ENCODE data around the gene ST8SIA5. TPM values are rescaled to one million over a fixed set of nuclear protein-coding genes. Genes with fewer than 3 reads are reported as not detected.

ST8SIA5 gene
- total RNA-seq, 1 experiment from 2014 or later, result under 0.01 TPM

DNA sequence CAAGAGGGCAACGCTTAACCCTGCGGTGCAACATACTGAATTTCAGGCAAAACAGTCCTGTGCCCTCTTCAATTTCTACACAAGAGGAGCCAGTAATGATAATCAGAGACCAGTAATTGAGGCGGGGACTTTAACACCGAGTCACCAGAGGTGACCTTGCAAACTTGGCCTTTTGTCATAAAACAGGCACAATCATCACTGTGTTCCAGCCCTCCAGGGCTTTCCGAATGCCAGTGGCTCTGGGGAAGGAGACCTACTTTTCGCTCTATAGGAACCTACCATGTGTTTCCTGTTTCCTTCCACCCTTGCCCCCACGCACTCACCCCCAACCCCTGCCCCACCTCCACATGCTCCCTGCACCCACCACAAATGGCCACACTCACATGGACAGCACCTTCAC is 52.7 kb downstream of the ST8SIA5 start:
- no peak for DNase-seq
- no peaks in the 10 kb centered on the region for H3K27me3 ChIP-seq (ENCODE audit: low read length)
- H2AFZ ChIP-seq (ENCODE audit: low read length), result no peak overlapping the region
- peaks cover 20% of the 10 kb centered on the region for H3K4me1 ChIP-seq (ENCODE audit: low read length)
- no peak overlapping the region for H3K4me3 ChIP-seq (ENCODE audit: low read length)
- no peaks in the 10 kb centered on the region for H3K36me3 ChIP-seq (ENCODE audit: insufficient read depth, low read length)
- H3K9me2 ChIP-seq (replicated peaks; ENCODE audit: insufficient read depth, low read length), result no peaks in the 10 kb centered on the region
- no peaks in the 10 kb centered on the region for H3K9me3 ChIP-seq (ENCODE audit: low read length)
- no peak overlapping the region for H3K9ac ChIP-seq (ENCODE audit: low read length)
- H3K27ac ChIP-seq (ENCODE audit: low read length), result no peak overlapping the region
- no peak overlapping the region for H3K4me2 ChIP-seq (ENCODE audit: low read depth, low read length, poor library complexity, severe bottlenecking)
- no peaks in the 10 kb centered on the region for H4K20me1 ChIP-seq (ENCODE audit: insufficient read depth, low read depth, low read length)
- H3K79me2 ChIP-seq (ENCODE audit: low read length), result no peaks in the 10 kb centered on the region

DNA sequence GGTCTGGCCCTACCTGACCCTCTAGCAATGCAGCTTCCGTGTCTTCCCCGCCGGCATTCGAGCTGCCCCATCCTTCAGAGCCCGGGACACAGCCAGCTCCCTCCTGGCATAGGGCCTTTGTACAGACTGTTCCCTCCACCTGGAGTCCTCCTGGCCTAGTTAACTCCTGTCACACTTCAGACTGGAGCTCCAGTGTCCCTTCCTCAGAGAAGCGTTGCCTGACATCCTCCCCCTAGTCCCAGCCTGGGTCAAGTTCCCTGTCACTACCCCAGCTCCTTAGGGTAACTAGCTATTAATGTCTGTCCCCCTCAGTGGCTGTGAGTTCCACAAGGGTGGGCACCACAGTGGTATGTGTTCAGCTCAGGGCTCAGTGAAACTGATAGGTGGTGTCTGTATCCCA is 54.4 kb downstream of the ST8SIA5 start:
- Histone ChIP-seq H3K36me3 (ENCODE audit: insufficient read depth, low read length) (no peaks in the 10 kb centered on the region), H3K9ac (ENCODE audit: low read length) (no peak overlapping the region), H3K79me2 (ENCODE audit: low read length) (no peaks in the 10 kb centered on the region), H3K27ac (ENCODE audit: low read length) (no peak overlapping the region), H4K20me1 (ENCODE audit: insufficient read depth, low read depth, low read length) (no peaks in the 10 kb centered on the region), H3K27me3 (ENCODE audit: low read length) (no peaks in the 10 kb centered on the region), H3K4me2 (ENCODE audit: low read depth, low read length, poor library complexity, severe bottlenecking) (no peak overlapping the region), H3K9me2 (replicated peaks; ENCODE audit: insufficient read depth, low read length) (no peaks in the 10 kb centered on the region), H3K9me3 (ENCODE audit: low read length) (no peaks in the 10 kb centered on the region), H3K4me3 (ENCODE audit: low read length) (no peak overlapping the region), H2AFZ (ENCODE audit: low read length) (no peak overlapping the region), H3K4me1 (ENCODE audit: low read length) (peaks cover 14% of the 10 kb centered on the region)
- no peak for DNase-seq

DNA sequence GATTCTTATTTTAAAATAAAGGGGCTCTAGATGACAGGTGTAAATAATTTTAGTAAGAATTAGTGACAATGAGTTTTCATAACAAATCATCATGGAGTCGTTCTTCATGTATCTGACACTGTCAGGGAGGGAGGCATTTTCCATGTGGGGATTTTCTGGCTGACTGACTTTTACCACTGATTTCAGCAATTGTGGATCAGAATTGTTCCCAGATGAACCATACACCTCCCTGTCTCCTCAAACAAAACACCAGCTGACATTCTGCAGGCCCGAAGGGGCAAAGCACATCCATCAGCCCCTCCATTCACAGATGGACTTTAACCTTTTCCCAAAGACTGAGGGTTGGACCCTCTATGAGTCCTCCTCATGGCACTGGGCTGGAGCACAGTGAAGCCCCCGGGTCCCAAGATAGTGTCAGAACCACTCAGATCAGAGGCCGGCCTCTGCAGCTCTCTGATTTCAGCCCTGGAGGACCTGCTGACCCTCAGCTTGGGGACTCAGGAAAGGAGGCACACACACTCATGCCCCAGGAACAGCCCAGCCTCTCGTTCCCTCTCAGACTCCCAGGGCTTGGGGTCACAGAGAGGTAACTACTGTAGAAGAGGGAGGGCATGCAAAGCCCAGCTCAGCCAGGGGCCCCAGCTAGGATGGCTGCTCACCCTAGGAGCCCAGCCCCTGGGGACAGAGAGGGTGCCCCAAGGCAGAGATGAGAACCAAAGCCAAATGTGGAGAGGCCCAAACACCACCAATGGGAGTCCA is 56.6 kb downstream of the ST8SIA5 start:
- Histone ChIP-seq H3K9ac (ENCODE audit: low read length) (no peak overlapping the region), H3K79me2 (ENCODE audit: low read length) (no peaks in the 10 kb centered on the region), H4K20me1 (ENCODE audit: insufficient read depth, low read depth, low read length) (no peaks in the 10 kb centered on the region), H3K4me1 (ENCODE audit: low read length) (no peaks in the 10 kb centered on the region), H3K27me3 (ENCODE audit: low read length) (no peaks in the 10 kb centered on the region), H3K4me3 (ENCODE audit: low read length) (no peak overlapping the region), H3K27ac (ENCODE audit: low read length) (no peak overlapping the region), H3K9me3 (ENCODE audit: low read length) (no peaks in the 10 kb centered on the region), H3K36me3 (ENCODE audit: insufficient read depth, low read length) (no peaks in the 10 kb centered on the region), H3K4me2 (ENCODE audit: low read depth, low read length, poor library complexity, severe bottlenecking) (no peak overlapping the region), H3K9me2 (replicated peaks; ENCODE audit: insufficient read depth, low read length) (no peaks in the 10 kb centered on the region), H2AFZ (ENCODE audit: low read length) (no peak overlapping the region)
- DNase-seq, result no peak

DNA sequence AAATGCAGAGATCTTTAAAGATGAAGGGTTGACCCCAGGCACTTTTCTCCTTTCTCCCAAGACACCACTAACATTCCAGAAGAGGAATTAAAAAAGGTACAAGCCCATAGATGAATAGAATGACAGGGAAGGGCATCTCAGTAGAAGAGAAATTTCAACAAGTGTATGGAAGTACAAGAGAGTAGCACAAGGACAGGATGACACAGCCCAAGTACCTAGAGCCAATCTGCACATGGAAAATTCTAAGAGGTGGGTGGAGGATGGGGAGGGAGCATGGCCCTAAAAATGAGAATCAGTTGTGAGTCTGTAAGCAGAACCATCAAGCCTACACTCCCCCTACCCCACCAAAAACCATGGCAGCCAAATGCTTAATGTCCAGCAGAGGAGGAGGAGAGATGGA is 60.2 kb downstream of the ST8SIA5 start:
- H3K36me3 ChIP-seq (ENCODE audit: insufficient read depth, low read length), result no peaks in the 10 kb centered on the region
- no peaks in the 10 kb centered on the region for H4K20me1 ChIP-seq (ENCODE audit: insufficient read depth, low read depth, low read length)
- H2AFZ ChIP-seq (ENCODE audit: low read length), result no peak overlapping the region
- H3K4me3 ChIP-seq (ENCODE audit: low read length), result no peak overlapping the region
- DNase-seq, result no peak
- no peaks in the 10 kb centered on the region for H3K79me2 ChIP-seq (ENCODE audit: low read length)
- H3K9me2 ChIP-seq (replicated peaks; ENCODE audit: insufficient read depth, low read length), result no peaks in the 10 kb centered on the region
- H3K9me3 ChIP-seq (ENCODE audit: low read length), result no peaks in the 10 kb centered on the region
- no peaks in the 10 kb centered on the region for H3K4me1 ChIP-seq (ENCODE audit: low read length)
- no peak overlapping the region for H3K27ac ChIP-seq (ENCODE audit: low read length)
- no peak overlapping the region for H3K9ac ChIP-seq (ENCODE audit: low read length)
- no peaks in the 10 kb centered on the region for H3K27me3 ChIP-seq (ENCODE audit: low read length)
- H3K4me2 ChIP-seq (ENCODE audit: low read depth, low read length, poor library complexity, severe bottlenecking), result no peak overlapping the region

DNA sequence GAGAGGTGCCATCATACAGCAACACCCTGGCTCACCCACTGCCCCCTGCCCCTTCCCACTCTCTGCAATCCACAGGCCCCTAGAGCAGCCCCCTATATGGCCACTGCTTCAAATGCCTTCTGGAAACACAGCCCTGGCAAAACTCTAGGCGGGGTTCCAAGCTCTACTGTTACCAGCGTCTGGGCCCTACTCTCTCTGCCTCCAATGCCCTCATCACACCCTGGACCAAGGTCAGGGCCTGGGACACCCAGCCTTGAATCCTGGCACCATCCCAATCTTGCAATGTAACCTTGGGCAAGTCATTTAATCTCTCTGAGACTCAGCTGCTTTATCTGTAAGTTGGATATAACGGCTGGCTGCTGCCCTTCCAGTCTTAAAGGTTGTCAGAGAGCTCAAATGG is 60.6 kb downstream of the ST8SIA5 start:
- no peak overlapping the region for H2AFZ ChIP-seq (ENCODE audit: low read length)
- no peaks in the 10 kb centered on the region for H3K9me2 ChIP-seq (replicated peaks; ENCODE audit: insufficient read depth, low read length)
- H3K4me1 ChIP-seq (ENCODE audit: low read length), result no peaks in the 10 kb centered on the region
- H3K4me3 ChIP-seq (ENCODE audit: low read length), result no peak overlapping the region
- no peaks in the 10 kb centered on the region for H4K20me1 ChIP-seq (ENCODE audit: insufficient read depth, low read depth, low read length)
- DNase-seq, result no peak
- no peak overlapping the region for H3K4me2 ChIP-seq (ENCODE audit: low read depth, low read length, poor library complexity, severe bottlenecking)
- no peaks in the 10 kb centered on the region for H3K79me2 ChIP-seq (ENCODE audit: low read length)
- no peak overlapping the region for H3K27ac ChIP-seq (ENCODE audit: low read length)
- H3K36me3 ChIP-seq (ENCODE audit: insufficient read depth, low read length), result no peaks in the 10 kb centered on the region
- no peaks in the 10 kb centered on the region for H3K9me3 ChIP-seq (ENCODE audit: low read length)
- no peak overlapping the region for H3K9ac ChIP-seq (ENCODE audit: low read length)
- H3K27me3 ChIP-seq (ENCODE audit: low read length), result no peaks in the 10 kb centered on the region

DNA sequence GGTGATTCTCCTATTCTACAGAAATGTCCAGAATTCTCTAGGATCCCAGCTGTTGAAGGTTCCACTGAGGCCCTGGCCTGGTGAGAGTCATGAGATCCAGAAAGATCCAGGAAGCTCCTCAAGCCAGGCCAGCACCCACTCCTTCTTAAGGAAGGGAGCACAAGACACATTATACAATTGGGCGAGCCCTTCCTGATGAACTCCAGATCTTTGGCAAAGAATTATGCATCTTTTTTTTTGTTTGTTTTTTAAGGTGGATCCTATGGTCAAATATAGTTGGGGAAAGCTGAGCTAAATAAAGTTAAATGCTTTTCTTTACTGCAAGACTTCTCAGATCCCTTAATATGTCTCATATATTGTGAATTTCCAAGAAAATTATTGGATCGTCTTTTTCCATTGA is 62.9 kb downstream of the ST8SIA5 start:
- no peaks in the 10 kb centered on the region for H3K36me3 ChIP-seq (ENCODE audit: insufficient read depth, low read length)
- H4K20me1 ChIP-seq (ENCODE audit: insufficient read depth, low read depth, low read length), result no peaks in the 10 kb centered on the region
- H3K27ac ChIP-seq (ENCODE audit: low read length), result no peak overlapping the region
- no peaks in the 10 kb centered on the region for H3K9me2 ChIP-seq (replicated peaks; ENCODE audit: insufficient read depth, low read length)
- no peak overlapping the region for H3K9ac ChIP-seq (ENCODE audit: low read length)
- H3K4me2 ChIP-seq (ENCODE audit: low read depth, low read length, poor library complexity, severe bottlenecking), result no peak overlapping the region
- no peaks in the 10 kb centered on the region for H3K27me3 ChIP-seq (ENCODE audit: low read length)
- no peaks in the 10 kb centered on the region for H3K4me1 ChIP-seq (ENCODE audit: low read length)
- H2AFZ ChIP-seq (ENCODE audit: low read length), result no peak overlapping the region
- H3K4me3 ChIP-seq (ENCODE audit: low read length), result no peak overlapping the region
- no peaks in the 10 kb centered on the region for H3K9me3 ChIP-seq (ENCODE audit: low read length)
- DNase-seq, result no peak
- H3K79me2 ChIP-seq (ENCODE audit: low read length), result no peaks in the 10 kb centered on the region

DNA sequence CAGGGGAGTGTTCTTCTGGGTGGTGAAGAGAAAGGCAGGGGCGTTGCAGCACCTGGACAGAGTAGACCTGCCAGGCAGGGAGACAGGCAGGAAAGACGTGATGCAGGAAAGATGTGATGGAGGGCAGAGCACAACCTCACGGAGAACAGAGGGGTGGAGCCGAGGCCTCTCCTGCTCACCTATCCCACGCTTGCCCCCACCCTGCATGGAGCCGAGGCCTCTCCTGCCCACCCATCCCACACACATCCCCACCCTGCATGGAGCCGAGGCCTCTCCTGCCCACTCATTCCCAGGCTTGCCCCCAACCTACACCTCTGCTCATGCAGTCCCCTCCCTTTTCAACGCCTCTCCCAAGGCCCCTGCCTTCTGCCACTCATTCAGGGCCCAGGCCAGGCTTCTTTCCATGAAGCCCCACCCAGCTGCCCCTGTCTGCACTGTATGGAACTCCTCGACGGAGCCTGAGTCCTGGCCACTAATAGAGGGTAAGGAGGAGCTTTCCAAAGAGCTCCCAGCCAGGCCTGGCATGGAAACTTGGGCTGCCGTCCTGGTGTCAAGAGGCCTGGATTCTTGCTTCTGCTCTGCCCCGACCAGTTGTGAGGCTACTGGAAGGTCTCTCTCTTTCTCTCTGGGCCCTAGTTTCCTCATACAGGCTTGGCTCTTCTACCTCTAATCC is 67.9 kb downstream of the ST8SIA5 start:
- no peak overlapping the region for H2AFZ ChIP-seq (ENCODE audit: low read length)

DNA sequence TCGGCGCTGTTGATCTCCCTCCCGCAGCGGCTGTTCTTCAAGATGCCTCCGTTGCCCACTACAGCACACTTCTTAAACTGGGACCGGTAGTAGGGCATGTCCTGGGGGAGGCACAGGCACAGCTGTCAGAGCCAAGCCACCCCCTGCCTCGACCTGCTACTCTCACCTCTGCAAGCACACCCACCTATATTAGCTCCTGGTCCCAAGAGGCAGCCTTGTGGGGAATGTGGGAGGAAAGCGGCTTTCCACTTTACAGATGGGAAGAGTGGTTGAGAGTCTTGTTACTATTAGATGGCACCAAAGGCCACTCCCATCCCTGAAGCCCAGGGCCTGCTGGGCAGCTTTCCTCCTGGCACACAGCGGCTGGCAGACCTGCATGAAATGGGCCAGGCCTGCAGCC is 70.7 kb downstream of the ST8SIA5 start:
- Histone ChIP-seq H3K4me1 (ENCODE audit: low read length) (peaks cover 13% of the 10 kb centered on the region), H3K27me3 (ENCODE audit: low read length) (no peaks in the 10 kb centered on the region), H2AFZ (ENCODE audit: low read length) (no peak overlapping the region), H3K79me2 (ENCODE audit: low read length) (no peaks in the 10 kb centered on the region), H3K27ac (ENCODE audit: low read length) (no peak overlapping the region), H3K4me3 (ENCODE audit: low read length) (no peak overlapping the region), H3K36me3 (ENCODE audit: insufficient read depth, low read length) (no peaks in the 10 kb centered on the region), H3K4me2 (ENCODE audit: low read depth, low read length, poor library complexity, severe bottlenecking) (no peak overlapping the region), H3K9me2 (replicated peaks; ENCODE audit: insufficient read depth, low read length) (no peaks in the 10 kb centered on the region), H3K9ac (ENCODE audit: low read length) (no peak overlapping the region), H3K9me3 (ENCODE audit: low read length) (no peaks in the 10 kb centered on the region), H4K20me1 (ENCODE audit: insufficient read depth, low read depth, low read length) (no peaks in the 10 kb centered on the region)
- no peak for DNase-seq

More for the DNA sequence above, 67.9 kb downstream of the ST8SIA5 start:
- DNase-seq, result no peak
- Histone ChIP-seq H3K9ac (ENCODE audit: low read length) (no peak overlapping the region), H3K27ac (ENCODE audit: low read length) (no peak overlapping the region), H3K9me2 (replicated peaks; ENCODE audit: insufficient read depth, low read length) (no peaks in the 10 kb centered on the region), H4K20me1 (ENCODE audit: insufficient read depth, low read depth, low read length) (no peaks in the 10 kb centered on the region), H3K4me1 (ENCODE audit: low read length) (no peaks in the 10 kb centered on the region), H3K9me3 (ENCODE audit: low read length) (no peaks in the 10 kb centered on the region), H3K27me3 (ENCODE audit: low read length) (no peaks in the 10 kb centered on the region), H3K79me2 (ENCODE audit: low read length) (no peaks in the 10 kb centered on the region), H3K4me3 (ENCODE audit: low read length) (no peak overlapping the region), H3K4me2 (ENCODE audit: low read depth, low read length, poor library complexity, severe bottlenecking) (no peak overlapping the region), H3K36me3 (ENCODE audit: insufficient read depth, low read length) (no peaks in the 10 kb centered on the region)

All from Karpas-422 (cell line).